H9 (cell line): Measurements from ENCODE around the gene PACS1. TPM values are rescaled to one million over a fixed set of nuclear protein-coding genes. Genes with fewer than 3 reads are reported as not detected.

ENCODE experiments used
- DNase-seq: peaks from one replicate; pipeline ENCODE4 v3.0.0-alpha.2; 2017
- H2AFZ ChIP-seq: one replicate; pipeline ENCODE4 v1.6.1; 2013; ENCODE audit warnings: mild to moderate bottlenecking, low read length, control low read depth, moderate library complexity
- H2AK5ac ChIP-seq: 2 replicates; pipeline ENCODE4 v1.6.1; 2013; ENCODE audit warnings: low read length, control low read depth, mixed read lengths; ENCODE audit not compliant: insufficient read length
- H2BK120ac ChIP-seq: one replicate; pipeline ENCODE4 v1.6.1; 2013; ENCODE audit warnings: low read depth, mild to moderate bottlenecking, low read length, control low read depth, inconsistent platforms; ENCODE audit not compliant: poor library complexity, severe bottlenecking
- H2BK12ac ChIP-seq: 2 replicates; pipeline ENCODE4 v1.6.1; 2013; ENCODE audit warnings: low read length, control low read depth, mixed read lengths, low read depth; ENCODE audit not compliant: insufficient read length
- H2BK15ac ChIP-seq: 2 replicates; pipeline ENCODE4 v1.6.1; 2013; ENCODE audit warnings: low read depth, low read length, control low read depth
- H2BK20ac ChIP-seq: one replicate; pipeline ENCODE4 v1.6.1; 2013; ENCODE audit warnings: low read depth, mild to moderate bottlenecking, low read length, control low read depth, inconsistent platforms; ENCODE audit not compliant: poor library complexity, severe bottlenecking
- H2BK5ac ChIP-seq: 2 replicates; pipeline ENCODE4 v1.6.1; 2013; ENCODE audit warnings: low read length, control low read depth, mixed read lengths; ENCODE audit not compliant: insufficient read length
- H3K14ac ChIP-seq: 2 replicates; pipeline ENCODE4 v1.6.1; 2013; ENCODE audit warnings: low read length, control low read depth; ENCODE audit not compliant: insufficient read depth
- H3K18ac ChIP-seq: 2 replicates; pipeline ENCODE4 v1.6.1; 2013; ENCODE audit warnings: low read depth, mild to moderate bottlenecking, mixed read lengths, low read length, control low read depth; ENCODE audit not compliant: insufficient read length
- H3K23ac ChIP-seq: 2 replicates; pipeline ENCODE4 v1.6.1; 2013; ENCODE audit warnings: low read length, control low read depth, mixed read lengths, low read depth; ENCODE audit not compliant: insufficient read length
- H3K23me2 ChIP-seq: 2 replicates; pipeline ENCODE4 v1.6.1; 2013; ENCODE audit warnings: low read depth, mild to moderate bottlenecking, mixed read lengths, low read length, control low read depth; ENCODE audit not compliant: insufficient read length, poor library complexity, severe bottlenecking
- H3K27ac ChIP-seq: 2 replicates; pipeline ENCODE4 v1.5.1; 2013; ENCODE audit warnings: low read length, control low read depth, mixed read lengths, low read depth; ENCODE audit not compliant: insufficient read length
- H3K27me3 ChIP-seq: 2 replicates; pipeline ENCODE4 v1.6.1; 2013; ENCODE audit warnings: low read length, control low read depth, inconsistent platforms; ENCODE audit not compliant: insufficient read depth
- H3K4ac ChIP-seq: 2 replicates; pipeline ENCODE4 v1.6.1; 2013; ENCODE audit warnings: low read depth, mild to moderate bottlenecking, control low read depth, inconsistent platforms, low read length, moderate library complexity
- H3K4me1 ChIP-seq: 2 replicates; pipeline ENCODE4 v1.6.1; 2013; ENCODE audit warnings: low read length, control low read depth, inconsistent platforms; ENCODE audit not compliant: insufficient read depth
- H3K4me2 ChIP-seq: 2 replicates; pipeline ENCODE4 v1.6.1; 2013; ENCODE audit warnings: low read length, control low read depth, mixed read lengths; ENCODE audit not compliant: insufficient read length, insufficient read depth
- H3K56ac ChIP-seq: 2 replicates; pipeline ENCODE4 v1.6.1; 2013; ENCODE audit warnings: low read depth, mild to moderate bottlenecking, mixed read lengths, low read length, control low read depth; ENCODE audit not compliant: insufficient read length
- H3K79me1 ChIP-seq: 2 replicates; pipeline ENCODE4 v1.6.1; 2013; ENCODE audit warnings: low read depth, mild to moderate bottlenecking, moderate library complexity, low read length, control low read depth, inconsistent platforms; ENCODE audit not compliant: insufficient read depth, poor library complexity, severe bottlenecking
- H3K79me2 ChIP-seq: 2 replicates; pipeline ENCODE4 v1.6.1; 2013; ENCODE audit warnings: low read length, control low read depth, inconsistent platforms; ENCODE audit not compliant: insufficient read depth
- H3K9ac ChIP-seq: 2 replicates; pipeline ENCODE4 v1.6.1; 2013; ENCODE audit warnings: low read length, control low read depth, mixed read lengths; ENCODE audit not compliant: insufficient read length; ENCODE audit errors: extremely low read depth
- H3K9me3 ChIP-seq: one replicate; pipeline ENCODE4 v1.6.1; 2013; ENCODE audit warnings: low read depth, low read length, inconsistent platforms; ENCODE audit not compliant: control insufficient read depth
- H3T11ph ChIP-seq: one replicate; pipeline ENCODE4 v1.6.1; 2013; ENCODE audit warnings: mild to moderate bottlenecking, low read length, control low read depth, inconsistent platforms
- H4K20me1 ChIP-seq: one replicate; pipeline ENCODE4 v1.6.1; 2013; ENCODE audit not compliant: control insufficient read depth, insufficient read length, insufficient read depth
- H4K5ac ChIP-seq: 2 replicates; pipeline ENCODE4 v1.6.1; 2013; ENCODE audit warnings: low read depth, mild to moderate bottlenecking, mixed read lengths, low read length, control low read depth; ENCODE audit not compliant: insufficient read length
- H4K8ac ChIP-seq: replicated peaks from 2 replicates; pipeline ENCODE4 v1.6.1; 2013; ENCODE audit warnings: low read length, control low read depth, mixed read lengths, low read depth; ENCODE audit not compliant: insufficient read length
- H4K91ac ChIP-seq: 2 replicates; pipeline ENCODE4 v1.6.1; 2013; ENCODE audit warnings: low read depth, mild to moderate bottlenecking, moderate library complexity, mixed read lengths, low read length, control low read depth; ENCODE audit not compliant: insufficient read length
- H3K27ac Mint-ChIP-seq, 3 experiments: 2 replicates in 2 of 3; 3 replicates in 1 of 3; pipeline ENCODE4 v1.8.0; 2020 to 2021; ENCODE audit warnings: mixed read lengths in 3 of 3, mild to moderate bottlenecking in 1 of 3, moderate library complexity in 1 of 3
- H3K27me3 Mint-ChIP-seq: 2 replicates; pipeline ENCODE4 v1.8.0; 2021; ENCODE audit warnings: low read depth, mild to moderate bottlenecking, moderate library complexity, mixed read lengths
- H3K36me3 Mint-ChIP-seq, 3 experiments: 2 replicates in 2 of 3; 3 replicates in 1 of 3; pipeline ENCODE4 v1.8.0; 2020 to 2021; ENCODE audit warnings: low read depth in 3 of 3, mixed read lengths in 3 of 3; ENCODE audit not compliant: insufficient read depth in 1 of 3
- H3K4me1 Mint-ChIP-seq, 2 experiments: 2 replicates each; pipeline ENCODE4 v1.8.0; 2020; ENCODE audit warnings: mixed read lengths in 2 of 2
- H3K4me3 Mint-ChIP-seq, 2 experiments: 2 replicates in 1 of 2; 3 replicates in 1 of 2; pipeline ENCODE4 v1.8.0; 2020 to 2021; ENCODE audit warnings: mild to moderate bottlenecking in 2 of 2, mixed read lengths in 2 of 2, moderate library complexity in 1 of 2
- H3K9me3 Mint-ChIP-seq, 2 experiments: 2 replicates in 1 of 2; 3 replicates in 1 of 2; pipeline ENCODE4 v1.8.0; 2020; ENCODE audit warnings: mild to moderate bottlenecking in 2 of 2, mixed read lengths in 2 of 2, moderate library complexity in 1 of 2
- WGBS: extraction: QIAGEN DNeasy Blood & Tissue Kit; methylation state at CpG from one replicate; pipeline ENCODE4 v1.1.7; 2013; ENCODE audit warnings: missing lambda C conversion rate, low lambda C conversion rate, mixed read lengths; ENCODE audit not compliant: insufficient read length; ENCODE audit errors: extremely low coverage; 5-methylcytosine and 5-hydroxymethylcytosine counted together
- total RNA-seq: library from RNA; stranded (reverse); gene quantifications from 2 replicates; pipeline ENCODE4 v1.2.1, GENCODE V29; 2021
- TF ChIP-seq, protein P1 (sequence below): fragments of 200-600 bp; sonication (generic); conservative IDR thresholded peaks from 3 replicates; pipeline ENCODE4 v1.8.0; 2021; ENCODE audit warnings: antibody characterized with exemption, mild to moderate bottlenecking

The PACS1 gene
- total RNA-seq, 1 experiment from 2014 or later = 35.5 TPM

DNA sequence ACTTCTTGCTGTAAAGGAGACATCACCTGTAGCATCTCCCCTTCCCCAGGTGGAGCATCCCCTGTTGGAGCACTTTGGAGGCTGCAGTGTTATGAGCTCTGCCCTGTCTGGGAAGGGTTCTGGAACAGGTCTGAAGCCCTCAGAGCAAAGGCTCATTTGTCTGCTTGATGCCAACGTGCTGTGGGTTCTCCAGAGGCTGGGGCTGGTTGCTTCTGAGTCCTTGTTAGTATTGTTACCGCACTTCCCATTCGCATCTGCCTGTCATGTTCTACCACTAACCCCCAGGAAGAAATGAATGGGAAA is 73.1 kb downstream of the PACS1 start:
- Histone ChIP-seq H3K14ac (no peak overlapping the region), H2AK5ac (no peak overlapping the region), H4K5ac (no peak overlapping the region), H3K18ac (no peak overlapping the region), H3K9ac (no peak overlapping the region), H2AFZ (no peak overlapping the region), H3K9me3 (no peaks in the 10 kb centered on the region), H3K79me2 (no peaks in the 10 kb centered on the region), H2BK15ac (no peak overlapping the region; the same call in 1 of the 2 replicates), H4K91ac (no peak overlapping the region), H2BK120ac (no peak overlapping the region), H4K20me1 (no peaks in the 10 kb centered on the region), H3T11ph (no peak overlapping the region), H3K27me3 (no peaks in the 10 kb centered on the region), H3K79me1 (peaks cover 2% of the 10 kb centered on the region), H3K23ac (no peak overlapping the region), H2BK20ac (no peak overlapping the region), H4K8ac (no peak overlapping the region), H3K4ac (no peak overlapping the region), H3K27ac (no peak overlapping the region), H3K4me1 (no peaks in the 10 kb centered on the region), H2BK12ac (no peak overlapping the region), H2BK5ac (no peak overlapping the region), H3K56ac (no peak overlapping the region), H3K23me2 (no peaks in the 10 kb centered on the region), H3K4me2 (no peak overlapping the region)
- peaks cover 0 to 4% (median 0%) of the 10 kb centered on the region in 3 experiments; a peak in 1 of 7 replicates for H3K36me3 Mint-ChIP-seq
- H3K27ac Mint-ChIP-seq = no peak overlapping the region
- no peak for DNase-seq
- no peak overlapping the region for H3K4me3 Mint-ChIP-seq
- peaks cover 7 to 8% of the 10 kb centered on the region in 2 experiments for H3K4me1 Mint-ChIP-seq
- H3K27me3 Mint-ChIP-seq = no peaks in the 10 kb centered on the region
- H3K9me3 Mint-ChIP-seq = peaks cover 0 to 6% of the 10 kb centered on the region in 2 experiments; a peak in 2 of 5 replicates
- TF ChIP-seq, protein P1, sequence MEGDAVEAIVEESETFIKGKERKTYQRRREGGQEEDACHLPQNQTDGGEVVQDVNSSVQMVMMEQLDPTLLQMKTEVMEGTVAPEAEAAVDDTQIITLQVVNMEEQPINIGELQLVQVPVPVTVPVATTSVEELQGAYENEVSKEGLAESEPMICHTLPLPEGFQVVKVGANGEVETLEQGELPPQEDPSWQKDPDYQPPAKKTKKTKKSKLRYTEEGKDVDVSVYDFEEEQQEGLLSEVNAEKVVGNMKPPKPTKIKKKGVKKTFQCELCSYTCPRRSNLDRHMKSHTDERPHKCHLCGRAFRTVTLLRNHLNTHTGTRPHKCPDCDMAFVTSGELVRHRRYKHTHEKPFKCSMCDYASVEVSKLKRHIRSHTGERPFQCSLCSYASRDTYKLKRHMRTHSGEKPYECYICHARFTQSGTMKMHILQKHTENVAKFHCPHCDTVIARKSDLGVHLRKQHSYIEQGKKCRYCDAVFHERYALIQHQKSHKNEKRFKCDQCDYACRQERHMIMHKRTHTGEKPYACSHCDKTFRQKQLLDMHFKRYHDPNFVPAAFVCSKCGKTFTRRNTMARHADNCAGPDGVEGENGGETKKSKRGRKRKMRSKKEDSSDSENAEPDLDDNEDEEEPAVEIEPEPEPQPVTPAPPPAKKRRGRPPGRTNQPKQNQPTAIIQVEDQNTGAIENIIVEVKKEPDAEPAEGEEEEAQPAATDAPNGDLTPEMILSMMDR = no peak
- no CpG with 5 or more reads among the region's 3 CpGs for WGBS
